Dedifferentiated amniotic fluid mesenchymal stem cell (primary cell): ENCODE results near the gene MESP2.
"Not testable (repeated sequence)": the region's sequence is repeated elsewhere in the genome, so short reads cannot be mapped to it uniquely, and the experiment has no call there.

Source experiments
- DNase-seq: peaks from one replicate; pipeline ENCODE4 v3.0.0-alpha.2; 2016; ENCODE audit errors: extremely low spot score

The MESP2 gene

GRCh38 chr15:89780601-89781000, 4.5 kb downstream of the MESP2 start:
- no peak for DNase-seq

GRCh38 chr15:89781055-89781454, 4.9 kb downstream of the MESP2 start:
- no peak for DNase-seq

- DNase-seq: no peak
Observed at GRCh38 chr15:89781891-89782618, 5.9 kb downstream of the MESP2 start.

GRCh38 chr15:89782619-89782950, 6.5 kb downstream of the MESP2 start:
- DNase-seq: not testable (repeated sequence)

GRCh38 chr15:89783111-89783860, 7.2 kb downstream of the MESP2 start:
- DNase-seq: no peak

- no peak for DNase-seq
Observed at GRCh38 chr15:89783861-89784685, 7.9 kb downstream of the MESP2 start.

GRCh38 chr15:89784686-89784960, 8.5 kb downstream of the MESP2 start:
- no peak for DNase-seq

GRCh38 chr15:89785064-89785773, 9.1 kb downstream of the MESP2 start:
- DNase-seq: no peak

GRCh38 chr15:89785774-89786140, 9.6 kb downstream of the MESP2 start:
- no peak for DNase-seq

- no peak for DNase-seq
Observed at GRCh38 chr15:89787944-89788343, 11.8 kb downstream of the MESP2 start.

- not testable (repeated sequence) for DNase-seq
Observed at GRCh38 chr15:89788585-89788984, 12.5 kb downstream of the MESP2 start.

- DNase-seq: no peak
Observed at GRCh38 chr15:89790206-89790605, 14.1 kb downstream of the MESP2 start.

GRCh38 chr15:89790661-89791060, 14.5 kb downstream of the MESP2 start:
- no peak for DNase-seq

GRCh38 chr15:89792106-89792805, 16.1 kb downstream of the MESP2 start:
- no peak for DNase-seq

- no peak for DNase-seq
Observed at GRCh38 chr15:89794627-89795241, 18.6 kb downstream of the MESP2 start.

- no peak for DNase-seq
Observed at GRCh38 chr15:89795996-89796395, 19.9 kb downstream of the MESP2 start.

GRCh38 chr15:89797678-89798201, 21.6 kb downstream of the MESP2 start:
- no peak for DNase-seq

GRCh38 chr15:89799011-89799911, 23.1 kb downstream of the MESP2 start:
- DNase-seq: no peak

- DNase-seq: no peak
Observed at GRCh38 chr15:89799918-89800498, 23.9 kb downstream of the MESP2 start.
